HUDEP-2 (cell line): ENCODE data around the gene C6orf141.

Source experiments
- DNase-seq, 76 experiments: peaks; one replicate each; lab custom pipeline; 2025; ENCODE audit not compliant: unreplicated experiment in 76 of 76; lab: John Stamatoyannopoulos, UW

Gene C6orf141

GRCh38 chr6:49550492-49551077 lies at the start of gene C6orf141:
TSS of gene C6orf141 (plus strand) at chr6:49550668. CDS start at chr6:49550793, 125 bp downstream.
- peak in 36 of 76 experiments; percentile 8 to 56 (median 31) for DNase-seq

- no peak for DNase-seq
Measured at GRCh38 chr6:49504666-49505065, 45.8 kb upstream of the C6orf141 start.

GRCh38 chr6:49506569-49507111 lies 43.8 kb upstream of the C6orf141 start:
- no peak for DNase-seq

DNA sequence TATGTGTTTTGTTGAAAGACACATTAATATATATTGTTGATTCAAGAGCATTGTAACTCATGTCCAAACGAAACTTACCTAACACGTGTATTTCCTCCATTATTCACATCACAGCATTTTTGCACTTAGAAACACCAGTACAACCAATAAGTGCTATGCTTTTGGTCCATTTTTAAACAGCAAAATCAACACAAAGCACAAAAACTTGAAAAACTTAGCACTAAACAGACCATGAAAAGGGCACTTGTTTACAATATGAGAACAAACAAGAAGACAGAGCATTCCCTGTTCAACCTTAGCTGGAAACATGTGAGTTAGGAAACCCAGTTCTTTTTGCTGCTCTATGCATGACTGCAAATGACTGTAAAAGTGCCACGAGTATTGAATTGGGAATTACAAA lies 41.1 kb upstream of the C6orf141 start:
- DNase-seq = no peak

GRCh38 chr6:49513153-49513989 lies 37.1 kb upstream of the C6orf141 start:
- no peak for DNase-seq

- no peak for DNase-seq
Measured at GRCh38 chr6:49514571-49515484, 35.6 kb upstream of the C6orf141 start.

GRCh38 chr6:49515485-49516146 lies 34.9 kb upstream of the C6orf141 start:
- DNase-seq = no peak

- no peak for DNase-seq
Measured at GRCh38 chr6:49516147-49516505, 34.3 kb upstream of the C6orf141 start.

DNA sequence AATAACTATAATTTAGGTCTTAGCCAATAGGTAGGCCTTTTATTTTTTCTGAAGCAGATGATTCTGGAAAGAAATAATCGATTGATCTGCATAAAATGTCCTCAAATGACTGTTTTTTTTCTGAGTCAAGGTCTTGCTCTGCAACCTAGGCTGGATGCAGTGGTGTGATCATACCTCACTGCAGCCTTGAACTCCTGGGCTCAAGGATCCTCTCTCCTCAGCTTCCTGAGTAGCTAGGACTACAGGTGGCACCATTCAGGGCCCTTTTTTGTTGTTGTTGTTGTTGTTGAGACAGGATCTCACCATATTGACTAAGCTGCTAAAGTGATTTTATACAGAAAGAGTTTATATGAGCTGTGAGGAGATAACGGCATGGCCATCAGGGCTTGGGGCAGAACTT lies 32.5 kb upstream of the C6orf141 start:
- no peak for DNase-seq

DNA sequence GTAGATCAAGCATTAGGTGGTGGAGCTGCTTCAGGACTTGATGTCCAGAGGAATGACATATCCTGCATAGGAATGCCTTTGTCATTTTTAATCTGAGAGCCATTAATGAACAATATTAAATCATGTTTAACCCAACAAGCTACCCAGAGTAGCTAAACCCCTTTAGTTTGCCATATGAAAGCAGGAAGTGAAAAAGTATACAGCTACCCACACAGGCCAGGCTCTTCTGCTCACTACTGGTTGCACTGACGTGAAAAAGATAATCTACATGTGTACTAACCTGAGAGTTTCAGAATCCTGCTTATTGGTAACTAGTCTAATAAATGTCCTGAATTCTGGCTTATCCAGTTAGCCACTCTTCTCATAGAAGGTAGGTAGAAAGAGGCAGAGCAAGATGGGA lies 30.8 kb upstream of the C6orf141 start:
- DNase-seq = no peak

DNA sequence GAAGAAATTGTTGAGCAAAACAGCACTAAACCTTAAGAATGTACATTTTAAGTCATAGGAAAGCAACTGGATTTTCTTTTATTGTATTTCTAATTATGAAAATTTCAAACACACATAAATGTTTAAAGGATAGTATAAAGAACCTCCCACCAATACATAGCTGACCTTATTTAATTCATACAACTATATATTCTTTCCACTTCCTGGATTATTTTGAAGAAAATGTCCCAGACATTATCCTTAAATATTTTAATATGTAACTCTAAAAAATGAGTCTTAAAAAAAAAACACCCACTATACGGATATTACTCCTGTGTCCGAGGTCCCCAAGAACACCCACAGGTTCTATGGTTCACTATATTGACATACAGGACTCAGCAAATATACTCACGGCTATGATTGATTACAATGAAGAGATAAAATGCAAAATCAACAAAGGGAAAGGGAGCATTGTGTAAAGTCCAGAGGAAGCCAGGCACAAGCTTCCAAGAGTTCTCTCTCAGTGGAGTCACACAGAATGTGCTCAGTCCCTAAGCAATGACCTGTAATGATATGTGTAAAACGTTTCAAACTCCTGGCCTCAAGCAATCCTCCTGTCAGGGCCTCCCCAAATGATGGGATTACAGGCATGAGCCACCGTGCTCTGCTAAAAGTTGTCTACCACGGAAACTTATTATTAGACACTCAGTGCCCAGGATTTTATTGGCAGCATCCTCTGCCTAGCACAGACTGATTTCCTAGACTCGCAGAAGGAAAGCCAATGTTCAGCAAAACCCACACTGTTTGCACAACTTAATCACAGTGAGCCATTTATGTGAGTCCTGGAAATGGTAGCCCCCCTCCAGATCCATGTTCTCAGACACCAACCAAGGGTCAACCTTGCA lies 27.5 kb upstream of the C6orf141 start:
- no peak for DNase-seq

DNA sequence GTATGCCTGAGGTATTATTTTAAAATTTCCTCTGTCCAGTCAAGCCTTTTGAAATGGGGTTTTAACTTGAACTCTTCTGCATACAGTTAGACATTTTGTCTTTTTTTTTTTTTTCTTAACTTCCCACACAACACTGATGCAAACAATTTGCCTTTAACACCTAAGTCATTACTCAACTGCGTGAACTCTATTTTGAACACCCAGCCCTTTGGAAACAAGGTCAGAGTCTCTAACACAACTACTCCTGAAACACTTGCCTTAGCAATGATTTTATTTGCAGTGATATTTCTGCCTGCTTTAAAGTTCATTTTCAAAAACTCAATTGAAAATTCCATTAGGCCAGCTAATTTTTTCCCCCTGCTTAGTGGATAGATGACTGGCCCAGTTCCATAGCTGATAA lies 26.6 kb upstream of the C6orf141 start:
- DNase-seq = no peak

DNA sequence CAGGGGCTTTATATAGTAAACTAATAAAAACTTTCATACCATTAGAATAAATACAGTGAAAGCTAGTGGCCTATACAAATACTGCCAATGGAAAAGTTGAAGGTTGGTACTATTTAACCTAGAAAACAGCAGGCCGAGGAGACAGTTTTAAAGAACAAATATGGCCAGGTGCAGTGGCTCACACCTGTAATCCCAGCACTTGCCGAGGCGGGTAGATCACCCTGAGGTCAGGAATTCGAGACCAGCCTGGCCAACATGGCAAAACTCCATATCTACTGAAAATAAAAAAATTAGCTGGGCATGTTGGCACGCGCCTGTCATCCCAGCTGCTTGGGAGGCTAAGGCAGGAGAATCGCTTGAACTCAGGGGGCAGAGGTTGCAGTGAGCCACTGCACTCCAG lies 25.9 kb upstream of the C6orf141 start:
- no peak for DNase-seq

GRCh38 chr6:49526598-49526997 lies 23.9 kb upstream of the C6orf141 start:
- no peak for DNase-seq

DNA sequence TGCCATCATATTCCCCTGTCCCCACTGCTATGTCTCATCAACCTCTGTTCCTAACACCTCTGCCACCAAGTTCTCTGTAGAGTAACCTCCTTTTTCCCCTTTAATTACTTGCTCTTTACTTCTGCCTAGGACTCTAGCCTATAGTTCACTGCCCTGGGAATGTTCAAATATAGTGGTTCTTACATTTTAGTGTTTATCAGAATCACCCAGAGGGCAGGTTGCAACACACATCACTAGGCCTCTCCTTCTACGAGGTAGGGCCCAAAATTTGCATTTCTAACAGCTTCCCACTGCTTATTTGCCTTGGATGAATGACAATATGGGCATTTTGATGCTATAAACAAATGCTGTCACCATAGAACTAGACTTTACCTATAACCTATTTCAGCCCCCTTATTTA lies 23.1 kb upstream of the C6orf141 start:
- DNase-seq = no peak

GRCh38 chr6:49528571-49528970 lies 21.9 kb upstream of the C6orf141 start:
- DNase-seq = no peak

- peak in 3 of 76 experiments; percentile 7 to 24 (median 18) for DNase-seq
Measured at GRCh38 chr6:49530141-49530776, 20.2 kb upstream of the C6orf141 start.

DNA sequence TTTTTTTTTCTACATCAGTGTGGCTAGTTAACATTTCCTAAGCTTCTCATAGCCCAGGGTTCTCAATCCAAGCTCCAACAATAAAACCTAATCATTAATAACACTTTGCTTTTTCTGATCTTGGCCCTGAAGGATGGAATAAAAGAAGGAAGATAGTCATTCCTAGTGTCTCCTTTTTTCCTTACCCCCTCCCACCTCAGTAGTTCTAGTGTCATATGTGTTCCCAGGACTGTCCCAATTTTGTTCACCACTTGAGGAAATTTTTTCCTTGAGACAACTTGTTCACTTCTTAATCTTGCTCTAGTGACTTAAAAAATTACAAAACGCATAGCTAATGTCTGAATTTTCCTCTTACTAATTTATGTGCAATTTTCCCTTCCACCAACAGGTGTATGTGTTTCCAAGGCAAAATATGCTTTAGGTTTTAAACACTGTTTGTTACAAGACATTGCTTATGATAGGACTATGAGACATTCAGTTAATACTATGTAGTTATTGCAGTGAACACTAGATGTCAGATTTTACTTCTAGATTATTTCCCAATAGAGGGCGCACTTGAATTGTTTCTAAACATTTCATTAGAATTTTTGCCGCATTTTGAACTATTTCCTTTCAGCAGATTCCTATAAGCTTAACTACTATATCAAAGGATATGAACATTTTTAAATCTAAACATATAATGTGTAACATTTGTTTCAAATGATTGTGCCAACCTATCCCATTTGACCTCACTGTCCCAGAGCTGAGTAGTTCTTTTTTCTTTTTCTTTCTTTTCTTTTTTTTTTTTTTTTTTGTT lies 18.5 kb upstream of the C6orf141 start:
- peak in 32 of 76 experiments; percentile 34 to 82 (median 58) for DNase-seq
